ACHN (cell line): Measurements from ENCODE around the gene PAPPA.

Experiments used
- DNase-seq: peaks from one replicate; pipeline ENCODE4 v3.0.0-alpha.2; 2015
- in situ Hi-C: cut with HindIII; loops from 2 replicates; pipeline ENCODE4 v1.10.0; 2017; ENCODE audit warnings: low sequenced_read_pairs, low pct_ligation_motif_present, low pct_unique_long_range_greater_than_20kb

PAPPA gene

DNA sequence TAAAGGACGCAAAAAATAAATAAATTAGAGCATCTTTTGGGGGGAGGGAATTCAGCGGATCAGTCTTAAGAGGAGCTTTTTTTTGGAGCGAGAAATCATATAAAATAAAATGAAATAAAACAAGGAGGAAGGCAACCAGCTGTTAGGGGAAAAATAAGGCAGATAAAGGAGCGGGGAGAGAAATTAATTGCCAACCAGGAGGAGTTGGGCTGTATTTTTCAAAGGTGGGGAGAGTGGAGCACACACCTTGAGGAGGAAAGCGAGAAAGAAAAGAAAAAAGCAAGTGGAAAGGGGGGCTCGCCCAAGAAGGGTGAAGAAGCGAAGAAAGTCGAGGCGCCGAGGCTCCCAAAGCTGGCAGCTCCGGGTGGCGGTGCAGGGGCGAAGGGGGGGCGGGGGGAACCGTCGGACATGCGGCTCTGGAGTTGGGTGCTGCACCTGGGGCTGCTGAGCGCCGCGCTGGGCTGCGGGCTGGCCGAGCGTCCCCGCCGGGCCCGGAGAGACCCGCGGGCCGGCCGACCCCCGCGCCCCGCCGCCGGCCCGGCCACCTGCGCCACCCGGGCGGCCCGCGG is at the start of gene PAPPA:
Gene PAPPA, plus strand, starts transcription at position 27 of the 569 bp plus-strand sequence. Its CDS starts 382 bp downstream, at position 409.
- in situ Hi-C loops: no loop called here
- no peak for DNase-seq

- in situ Hi-C loops: no loop called here
- DNase-seq: no peak
Measured at GRCh38 chr9:116103976-116104820, 49.4 kb upstream of the PAPPA start.

GRCh38 chr9:116112236-116112635 is 41.4 kb upstream of the PAPPA start:
- in situ Hi-C loops: no loop called here

GRCh38 chr9:116115761-116116353 is 37.7 kb upstream of the PAPPA start:
- DNase-seq: no peak
- in situ Hi-C loops: no loop called here

More at GRCh38 chr9:116112236-116112635, 41.4 kb upstream of the PAPPA start:
- peak; percentile 19 for DNase-seq

- no peak for DNase-seq
- in situ Hi-C loops: no loop called here
Measured at GRCh38 chr9:116116393-116116792, 37.2 kb upstream of the PAPPA start.

- no peak for DNase-seq
- in situ Hi-C loops: no loop called here
Measured at GRCh38 chr9:116123171-116123570, 30.4 kb upstream of the PAPPA start.

GRCh38 chr9:116124472-116125040 is 29.0 kb upstream of the PAPPA start:
- in situ Hi-C loops: no loop called here
- no peak for DNase-seq

DNA sequence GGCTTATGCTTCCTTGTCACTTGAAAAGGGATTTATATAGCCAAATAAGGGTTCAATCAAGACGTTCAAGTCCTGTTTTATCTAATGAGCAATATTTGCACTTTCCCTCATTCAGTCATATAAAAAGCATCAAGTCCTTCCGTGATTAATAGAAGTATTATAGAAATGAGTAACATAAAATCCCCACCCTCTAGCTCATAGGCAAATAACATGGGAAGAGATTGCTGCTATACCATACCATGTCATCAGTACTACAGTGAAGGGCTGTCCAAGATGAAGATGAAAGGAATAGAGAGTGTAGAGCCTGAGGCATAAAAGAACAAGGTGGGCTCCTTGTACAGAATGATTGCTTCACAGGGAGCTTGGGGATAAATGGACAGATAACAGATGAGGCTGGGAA is 20.4 kb upstream of the PAPPA start:
- in situ Hi-C loops: no loop called here
- DNase-seq: no peak

DNA sequence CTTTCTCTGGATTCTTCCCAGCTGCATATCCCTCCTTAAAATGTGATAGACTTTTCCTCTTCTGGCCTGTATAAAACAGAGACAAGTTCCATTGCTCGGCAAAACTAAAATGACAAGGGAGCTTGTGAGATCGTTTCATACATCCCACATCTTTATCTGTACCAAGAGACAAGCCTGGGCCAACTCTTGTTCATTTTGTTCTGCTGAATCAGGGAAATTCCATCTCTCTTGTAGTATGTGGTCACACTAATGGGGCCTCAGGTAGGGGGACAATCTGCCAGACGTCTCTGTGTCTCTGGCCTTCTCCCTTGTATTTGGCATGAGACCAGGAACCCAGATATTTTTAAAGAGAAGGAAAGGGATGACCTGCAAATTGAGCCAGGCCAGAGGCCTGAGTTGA is 18.6 kb upstream of the PAPPA start:
- DNase-seq: no peak
- in situ Hi-C loops: no loop called here

DNA sequence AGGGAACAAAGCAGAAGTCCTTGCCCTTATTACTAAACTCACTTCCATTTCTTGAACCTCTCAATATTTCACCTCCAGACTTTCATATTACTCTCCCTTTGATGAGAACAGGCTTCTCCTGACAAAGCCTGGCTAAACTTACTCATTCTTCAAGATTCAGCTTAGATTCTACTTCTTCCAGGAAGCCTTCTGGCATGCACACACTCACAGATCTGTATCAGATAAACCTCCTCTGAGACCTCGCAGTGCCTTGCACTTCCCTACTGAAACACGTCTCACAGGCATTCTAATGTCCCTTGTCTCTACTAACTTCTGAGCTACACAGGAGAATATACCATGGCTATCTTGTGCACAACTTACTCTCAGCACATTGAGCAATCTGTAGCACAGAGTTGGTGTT is 16.6 kb upstream of the PAPPA start:
- no peak for DNase-seq
- in situ Hi-C loops: no loop called here

DNA sequence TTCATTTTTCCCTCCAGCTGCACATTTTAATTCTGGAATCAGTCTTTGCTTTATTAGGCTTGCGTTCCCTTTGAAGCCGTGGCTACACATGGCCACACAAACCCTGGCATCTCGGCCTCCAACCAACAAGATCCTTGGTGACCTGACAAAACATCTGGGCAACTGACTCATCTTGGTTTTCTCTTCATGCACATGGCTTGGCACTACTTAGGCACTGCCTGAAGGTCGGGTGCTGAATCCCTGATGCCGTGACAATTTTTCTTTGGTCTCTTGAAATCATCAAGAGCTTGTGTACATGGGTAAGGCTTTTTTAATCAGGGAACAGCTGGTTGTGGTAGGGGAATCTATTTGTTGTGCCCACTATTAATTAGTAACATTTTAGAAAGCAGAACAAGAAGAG is 16.0 kb upstream of the PAPPA start:
- DNase-seq: no peak
- in situ Hi-C loops: no loop called here

GRCh38 chr9:116141864-116142561 is 11.6 kb upstream of the PAPPA start:
- no peak for DNase-seq
- in situ Hi-C loops: no loop called here

GRCh38 chr9:116142706-116143492 is 10.7 kb upstream of the PAPPA start:
- in situ Hi-C loops: no loop called here
- no peak for DNase-seq

DNA sequence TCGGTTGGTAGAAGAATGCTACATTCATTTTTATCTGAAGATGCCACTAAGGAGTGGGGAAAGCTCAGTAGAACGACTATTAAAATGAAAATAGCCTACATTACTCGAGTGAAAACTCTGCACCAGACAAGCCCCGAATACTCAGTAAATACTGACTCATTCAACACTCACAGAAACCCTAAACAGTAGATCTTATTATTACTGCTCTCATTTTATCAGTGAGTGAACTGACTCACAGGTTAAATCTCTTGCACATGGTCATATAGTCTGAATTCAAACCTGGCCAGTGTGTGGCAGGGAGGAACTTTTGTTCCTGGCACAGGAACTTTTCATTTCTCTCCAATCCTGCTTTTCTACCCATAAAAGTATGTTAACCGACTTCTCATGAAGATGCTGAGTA is 9.6 kb upstream of the PAPPA start:
- no peak for DNase-seq
- in situ Hi-C loops: no loop called here

DNA sequence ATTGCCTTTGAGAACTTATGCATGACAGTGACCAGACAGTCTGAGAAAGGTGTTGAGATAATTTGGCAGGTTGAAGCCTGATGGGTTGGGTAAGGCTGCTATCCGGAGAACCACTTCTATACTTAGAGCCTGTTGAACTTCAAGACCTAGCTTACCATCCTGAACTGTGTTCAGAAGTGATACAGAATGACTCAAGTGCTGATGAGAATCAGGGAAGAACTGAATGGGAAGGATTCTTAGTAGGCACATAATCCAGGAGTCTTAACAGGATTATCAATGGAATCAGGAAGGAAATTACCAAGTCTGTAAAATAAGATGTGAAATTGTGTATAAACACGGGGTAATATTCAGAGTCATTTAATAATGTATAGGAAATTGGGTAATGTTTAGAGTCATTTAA is 9.0 kb upstream of the PAPPA start:
- in situ Hi-C loops: no loop called here
- no peak for DNase-seq

DNA sequence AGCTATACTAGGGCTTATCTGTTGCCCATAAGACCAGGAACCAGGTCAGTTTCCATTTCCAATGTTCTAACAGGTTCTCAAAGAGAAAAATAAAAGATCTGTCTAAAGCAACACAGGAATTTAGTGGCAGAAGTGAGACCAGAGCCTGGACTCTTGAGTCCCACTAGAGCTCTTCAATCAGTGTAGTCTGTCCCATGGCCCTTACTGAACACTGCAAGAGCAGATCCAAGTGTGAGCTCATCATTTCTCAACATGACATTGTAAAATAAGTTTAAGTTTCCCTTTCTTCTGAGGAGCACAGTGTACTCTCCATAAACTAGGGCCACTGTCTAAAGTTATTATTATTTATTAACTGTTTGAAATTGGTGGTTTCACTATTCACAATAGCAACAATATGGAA is 8.6 kb upstream of the PAPPA start:
- no peak for DNase-seq

DNA sequence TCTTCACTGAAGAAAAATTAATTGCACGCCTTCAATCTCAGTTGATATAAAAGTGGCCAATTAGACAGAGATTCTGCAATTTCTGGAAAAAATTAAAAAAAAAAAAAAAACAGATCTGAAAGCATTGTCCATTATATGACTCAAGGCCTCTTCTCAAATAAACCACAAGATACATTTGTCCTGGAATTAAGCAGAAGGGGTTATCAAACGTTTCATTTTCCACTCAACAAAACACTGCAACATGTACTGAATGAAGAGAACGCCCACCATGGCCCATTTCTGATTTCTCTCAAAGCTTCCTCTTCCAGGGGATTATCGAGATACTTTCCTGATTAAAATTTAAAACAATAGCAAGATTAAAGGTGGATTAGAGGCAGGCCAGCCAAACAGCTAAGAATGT is 5.8 kb upstream of the PAPPA start:
- in situ Hi-C loops: no loop called here

More for the DNA sequence above, 8.6 kb upstream of the PAPPA start:
- in situ Hi-C loops: no loop called here

GRCh38 chr9:116149844-116150243 is 3.7 kb upstream of the PAPPA start:
- in situ Hi-C loops: no loop called here
- peak; percentile 50 for DNase-seq

More for the DNA sequence above, 5.8 kb upstream of the PAPPA start:
- DNase-seq: no peak
